HT-29 (cell line): Measurements from ENCODE around the gene BCAS4. TPM values are rescaled to one million over a fixed set of nuclear protein-coding genes. Genes with fewer than 3 reads are reported as not detected.
A peak's percentile ranks its signal among the peaks of the same experiment; 100 is the strongest.

ENCODE experiments used
- DNase-seq: peaks from one replicate; pipeline ENCODE4 v3.0.0-alpha.2; 2015; ENCODE audit warnings: low spot score
- total RNA-seq: library from RNA; depleted of rRNA; stranded (reverse); fragments of >200 nt; shearing (Covaris generic); gene quantifications from 2 replicates; pipeline ENCODE4 v1.2.3, GENCODE V29; 2014

BCAS4 gene
- total RNA-seq, 1 experiment from 2014 or later: 14.8 TPM

DNA sequence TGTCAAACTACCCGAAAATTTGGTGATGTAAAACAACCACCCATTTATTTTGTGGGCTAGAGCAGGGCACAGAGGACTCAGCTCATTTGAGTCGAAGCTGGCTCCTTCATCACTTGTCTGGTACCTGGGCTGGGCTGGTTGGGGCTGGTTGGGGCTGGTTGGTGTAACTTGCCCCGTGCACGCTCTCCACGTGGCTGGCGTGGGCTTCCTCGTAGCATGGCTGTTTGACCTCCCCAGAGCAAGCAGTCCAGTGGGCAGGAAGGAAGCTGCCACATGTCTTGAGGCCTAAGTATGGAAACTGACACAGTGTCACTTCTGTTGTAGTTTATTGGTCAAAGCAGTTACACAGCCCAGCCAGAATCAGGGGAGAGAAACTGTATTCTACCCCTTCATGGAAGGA, 27.1 kb downstream of the BCAS4 start:
- DNase-seq: no peak

DNA sequence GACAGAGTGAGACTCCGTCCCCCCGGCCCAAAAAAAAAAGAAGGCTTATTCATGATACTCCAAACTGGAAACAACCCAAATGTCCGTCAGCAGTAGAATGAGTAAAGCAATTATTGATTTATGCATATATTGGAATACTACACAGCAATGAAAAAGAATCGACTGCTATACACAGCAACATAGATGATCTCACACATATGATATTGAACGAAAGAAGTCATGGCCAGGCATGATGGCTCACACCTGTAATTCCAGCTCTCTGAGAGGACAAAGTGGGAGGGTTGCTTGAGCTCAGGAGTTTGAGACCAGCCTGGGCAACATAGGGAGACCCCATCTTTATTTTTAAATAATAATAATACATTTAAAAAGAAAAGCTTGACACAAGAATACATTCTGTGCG, 28.5 kb downstream of the BCAS4 start:
- DNase-seq: no peak

DNA sequence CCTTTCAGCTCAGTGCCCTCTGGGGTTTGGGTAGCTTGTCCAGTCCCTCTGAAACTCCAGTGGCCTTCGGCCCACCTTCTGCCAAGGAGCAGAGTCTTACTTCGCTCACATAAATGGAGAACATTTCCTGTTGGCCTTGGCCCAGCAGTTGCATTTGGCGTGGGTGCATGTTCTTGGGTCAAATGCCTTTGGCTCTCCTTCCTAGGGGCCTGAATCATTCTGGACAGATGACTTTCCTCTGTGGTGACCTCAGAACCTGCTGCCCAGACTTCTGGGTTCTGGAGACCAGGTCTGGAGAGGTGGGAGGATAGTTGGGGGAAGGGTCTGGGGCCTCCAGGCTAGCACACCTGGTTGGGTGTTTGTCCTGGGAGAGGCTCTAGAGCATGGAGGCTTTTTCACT, 29.3 kb downstream of the BCAS4 start:
- peak; percentile 39 for DNase-seq

DNA sequence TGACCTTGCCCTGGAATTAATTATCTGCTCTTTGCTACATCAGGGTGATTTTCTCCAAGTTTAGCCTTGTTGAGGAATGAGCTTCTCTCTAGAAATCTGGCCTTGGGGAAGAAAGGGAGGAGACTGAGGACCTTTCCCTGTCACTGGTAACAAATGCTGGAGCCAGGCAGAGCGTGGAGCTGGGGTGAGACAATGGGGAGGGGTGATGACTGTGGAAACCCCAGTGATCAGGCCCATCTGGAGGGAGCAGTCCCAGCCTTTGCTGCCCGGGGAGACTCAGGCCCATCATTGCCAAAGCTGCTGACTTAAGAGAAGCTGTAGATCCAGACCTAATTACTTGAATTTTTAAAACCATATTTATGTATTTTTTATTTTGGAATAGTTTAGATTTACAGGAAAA, 31.3 kb downstream of the BCAS4 start:
- DNase-seq: no peak

DNA sequence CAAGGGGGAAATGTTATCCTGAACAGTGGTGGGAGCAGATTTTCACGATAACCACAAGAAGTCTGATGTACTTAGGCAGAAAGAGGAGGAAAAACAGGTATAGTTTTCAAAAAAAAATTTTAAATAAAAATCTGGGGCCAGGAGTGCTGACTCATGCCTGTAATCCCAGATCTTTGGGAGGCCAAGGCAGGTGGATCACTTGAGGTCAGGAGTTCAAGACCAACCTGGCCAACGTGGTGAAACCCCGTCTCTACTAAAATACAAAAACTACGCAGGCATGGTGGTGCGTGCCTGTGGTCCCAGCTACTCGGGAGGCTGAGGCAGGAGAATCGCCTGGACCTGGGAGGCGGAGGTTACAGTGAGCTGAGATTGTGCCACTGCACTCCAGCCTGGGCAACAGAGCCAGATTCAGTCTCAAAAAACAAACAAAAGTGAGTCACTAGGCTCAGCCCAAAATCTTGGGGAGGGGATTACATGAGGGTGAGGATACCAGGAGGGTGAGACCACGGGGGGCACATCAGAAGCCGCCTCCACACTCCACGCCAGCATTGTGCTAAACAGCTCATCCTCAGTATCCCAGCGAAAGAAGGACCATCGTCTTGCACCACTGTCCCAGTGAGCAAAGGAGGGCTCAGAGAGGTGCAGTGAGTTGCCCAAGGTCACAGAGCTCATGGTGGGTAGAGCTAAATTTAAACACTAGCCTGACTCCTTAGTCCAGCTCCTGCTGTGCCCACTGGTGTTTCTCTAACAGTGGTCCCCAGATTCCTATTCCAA, 33.7 kb downstream of the BCAS4 start:
- no peak for DNase-seq

DNA sequence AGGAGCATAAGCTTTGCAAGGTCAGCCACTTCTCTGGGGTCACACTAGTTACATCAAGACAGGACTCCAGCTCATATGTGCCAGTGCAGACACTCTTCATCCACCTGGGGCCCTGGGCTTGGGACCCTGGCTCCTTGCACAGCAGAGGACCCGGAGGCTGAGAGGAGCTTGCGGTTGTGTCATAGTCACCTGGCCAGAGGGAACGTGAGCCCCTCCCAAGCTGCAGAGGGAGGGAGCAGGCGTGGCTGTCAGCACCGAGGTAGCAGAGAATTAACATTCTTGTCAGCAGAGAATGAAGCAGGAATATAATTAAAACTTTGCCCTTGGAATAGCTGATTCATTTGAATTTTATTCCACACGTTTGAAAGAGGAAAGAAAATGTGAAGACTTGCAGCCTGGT, 36.8 kb downstream of the BCAS4 start:
- no peak for DNase-seq

DNA sequence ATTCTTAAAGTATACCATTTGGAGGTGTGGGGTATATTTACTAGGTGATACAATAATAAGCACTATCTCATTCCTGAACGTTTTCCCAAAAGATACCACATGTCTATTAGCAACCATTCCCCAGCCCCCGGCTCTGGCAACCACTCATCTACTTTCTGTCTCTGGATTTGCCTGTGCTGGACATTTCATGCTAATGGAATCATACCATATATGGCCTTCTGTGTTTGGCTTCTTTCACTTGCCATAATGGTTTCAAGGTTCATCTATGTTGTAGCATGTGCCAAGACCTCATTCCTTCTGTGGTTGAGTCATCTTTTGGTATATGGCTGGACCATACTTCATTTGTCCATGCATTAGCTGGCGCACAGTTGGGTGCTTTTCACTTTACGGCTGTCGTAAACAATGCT, 39.7 kb downstream of the BCAS4 start:
- DNase-seq: peak; percentile 26

DNA sequence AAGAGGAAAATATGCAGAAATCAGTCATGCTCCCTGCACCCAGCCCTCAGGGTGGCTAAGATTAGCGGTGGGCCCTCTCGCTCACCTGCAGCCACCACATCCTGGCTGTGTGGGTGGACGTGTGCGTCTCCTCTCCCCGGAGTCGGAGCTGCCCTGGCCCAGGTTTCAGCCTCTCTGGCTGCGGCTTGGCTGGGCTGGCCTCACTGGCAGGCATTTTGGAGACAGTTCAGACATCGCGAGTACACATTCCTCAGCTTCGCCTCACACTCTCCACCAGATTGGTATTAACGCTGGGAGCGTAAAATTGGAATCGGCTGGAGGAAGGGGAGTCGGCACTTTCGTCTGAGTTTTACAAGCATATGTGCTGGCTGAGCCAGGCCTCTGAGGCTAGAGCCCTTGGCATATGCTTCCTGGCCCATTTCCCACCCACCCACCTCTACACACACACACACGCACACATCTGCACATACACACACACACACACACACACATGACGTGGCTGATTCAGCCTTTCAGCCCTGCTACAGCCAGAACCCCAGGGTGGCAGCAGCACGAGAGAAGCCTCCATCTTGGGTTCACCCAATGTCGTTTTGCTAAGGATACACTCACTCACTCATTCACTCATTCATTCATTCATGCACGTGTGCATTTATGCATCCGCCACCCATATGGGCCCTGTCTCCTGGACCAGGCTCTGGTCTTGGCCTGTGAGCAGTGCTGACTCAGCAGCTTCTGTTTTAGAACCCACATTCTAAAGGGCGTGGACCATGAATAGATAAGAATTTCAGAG, 42.9 kb downstream of the BCAS4 start:
- DNase-seq: no peak

DNA sequence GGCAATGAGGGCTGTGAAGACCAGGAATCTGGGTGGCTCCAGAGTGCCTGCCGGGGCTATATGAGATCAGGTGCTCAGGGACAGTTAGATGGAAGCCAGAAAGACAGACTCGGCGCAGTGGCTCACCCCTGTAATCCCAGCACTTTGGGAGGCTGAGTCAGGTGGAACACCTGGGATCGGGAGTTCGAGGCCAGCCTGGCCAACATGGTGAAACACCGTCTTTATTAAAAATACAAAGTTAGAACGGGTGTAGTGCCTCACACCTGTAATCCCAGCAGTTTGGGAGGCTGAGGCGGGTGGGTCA, 43.4 kb downstream of the BCAS4 start:
- DNase-seq: no peak

DNA sequence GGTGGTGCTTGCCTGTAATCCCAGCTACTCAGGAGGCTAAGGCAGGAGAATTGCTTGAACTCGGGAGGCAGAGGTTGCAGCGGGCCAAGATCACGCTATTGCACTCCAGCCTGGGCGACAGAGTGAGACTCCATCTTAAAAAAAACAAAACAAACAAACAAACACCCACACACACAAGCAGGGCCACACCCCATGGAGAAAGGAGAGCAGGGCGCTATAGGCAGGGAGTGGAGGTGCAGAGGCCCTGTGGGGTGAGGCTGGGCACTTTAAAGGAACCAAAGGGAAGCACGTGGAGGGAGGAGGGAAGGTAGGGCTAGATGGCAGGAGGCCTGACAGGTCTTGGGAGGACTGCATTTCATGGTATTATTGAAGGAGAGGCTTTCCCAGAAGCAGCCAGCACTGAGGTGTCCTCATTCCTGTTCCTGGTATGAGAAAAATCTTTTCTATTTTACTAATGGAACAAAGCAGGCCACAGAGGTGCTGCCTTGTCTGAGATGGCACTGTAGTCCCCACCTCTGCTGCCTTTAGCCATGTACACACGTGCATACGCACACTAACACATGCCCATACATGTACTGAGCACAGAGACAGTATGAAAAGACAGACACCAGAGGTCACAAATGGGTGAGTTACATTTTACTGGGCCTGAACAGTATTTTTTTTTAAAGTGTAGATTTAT, 44.0 kb downstream of the BCAS4 start:
- DNase-seq: no peak

DNA sequence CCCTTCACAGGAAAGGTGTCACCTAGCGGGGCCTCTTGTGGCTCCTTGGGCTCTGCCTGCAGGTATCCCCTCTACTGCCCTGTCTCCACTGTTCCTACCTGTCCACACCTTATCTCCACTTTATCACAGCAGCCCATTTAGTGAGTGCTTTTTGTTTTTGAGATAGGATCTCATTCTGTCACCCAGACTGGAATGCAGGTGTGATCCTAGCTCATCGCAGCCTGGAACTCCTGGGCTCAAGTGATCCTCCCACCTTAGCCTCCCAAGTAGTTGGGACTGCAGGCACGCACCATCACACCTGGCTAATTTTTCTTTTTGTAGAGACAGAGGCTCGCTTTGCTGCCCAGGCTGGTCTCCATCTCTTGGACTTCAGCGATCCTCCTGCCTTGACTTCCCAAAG, 48.0 kb downstream of the BCAS4 start:
- DNase-seq: no peak

DNA sequence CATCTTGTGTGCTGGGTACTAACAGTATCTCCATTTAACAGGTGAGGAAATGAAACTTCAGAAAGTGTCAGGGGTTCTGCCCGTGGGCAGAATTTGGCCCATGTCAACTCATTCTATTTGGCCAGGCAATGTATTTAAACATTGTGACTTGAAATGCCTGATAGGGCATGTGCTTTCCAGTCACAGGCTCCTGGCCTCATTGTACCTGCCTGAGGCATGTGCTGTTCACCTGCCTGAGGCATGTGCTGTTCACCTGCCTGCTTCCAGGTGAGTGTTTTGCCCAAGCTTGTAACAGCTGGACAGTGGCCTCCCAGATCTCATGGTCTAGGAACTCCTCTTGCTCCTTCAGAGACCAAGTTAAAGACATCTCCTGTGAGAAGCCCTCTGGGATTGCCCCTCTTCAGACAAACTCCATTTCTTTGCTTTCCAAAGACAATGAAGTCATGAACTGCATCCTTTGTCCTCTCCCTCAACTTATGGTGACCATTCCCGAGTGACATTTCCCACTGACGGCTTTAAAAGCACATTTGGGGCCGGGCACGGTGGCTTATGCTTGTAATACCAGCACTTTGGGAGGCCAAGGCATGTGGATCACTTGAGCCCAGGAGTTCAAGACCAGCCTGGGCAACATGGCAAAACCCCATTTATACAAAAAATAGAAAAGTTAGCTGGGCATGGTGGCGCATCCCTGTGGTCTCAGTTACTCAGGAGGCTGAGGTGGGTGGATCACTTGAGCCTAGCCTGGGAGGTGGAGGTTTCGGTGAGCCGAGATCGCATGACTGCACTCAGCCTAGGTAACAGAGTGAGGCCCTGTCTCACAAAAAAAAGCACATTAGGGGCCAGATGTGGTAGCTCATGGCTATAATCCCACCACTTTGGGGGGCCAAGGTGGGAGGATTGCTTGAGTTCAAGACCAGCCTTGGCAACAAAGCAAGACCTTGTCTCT, 48.7 kb downstream of the BCAS4 start:
- no peak for DNase-seq

DNA sequence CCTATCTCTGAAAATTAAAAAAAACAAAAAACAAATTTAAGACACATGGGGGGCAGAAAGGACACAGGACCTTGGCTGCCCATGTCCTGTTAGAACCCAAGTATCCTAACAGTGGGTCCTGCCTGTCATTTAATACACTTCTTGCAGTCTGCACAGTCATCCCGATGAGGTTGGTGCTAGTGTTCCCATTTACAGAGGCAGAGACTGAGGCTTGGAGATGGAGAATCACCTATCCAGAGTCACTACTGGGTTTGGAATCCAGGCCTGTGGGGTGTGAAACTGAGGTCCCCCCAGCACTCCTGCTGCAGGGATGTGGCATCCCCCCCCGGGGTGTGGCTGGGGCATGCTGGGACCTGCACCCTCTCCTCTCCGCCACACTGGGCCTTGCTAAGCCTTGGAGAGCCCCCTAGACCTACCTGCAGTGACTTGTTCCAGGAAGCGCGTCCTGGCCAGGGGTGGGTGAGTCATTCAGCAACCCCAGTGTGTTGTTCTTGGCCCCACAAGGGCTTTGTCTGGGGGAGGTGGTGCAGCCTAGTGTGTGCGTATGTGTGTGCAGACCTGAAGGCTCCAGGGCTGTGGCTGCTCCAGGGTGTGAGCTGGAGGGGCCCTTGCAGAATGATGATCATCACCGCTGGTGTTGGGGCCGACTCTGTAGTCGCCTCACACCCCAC, 49.7 kb downstream of the BCAS4 start:
- no peak for DNase-seq

DNA sequence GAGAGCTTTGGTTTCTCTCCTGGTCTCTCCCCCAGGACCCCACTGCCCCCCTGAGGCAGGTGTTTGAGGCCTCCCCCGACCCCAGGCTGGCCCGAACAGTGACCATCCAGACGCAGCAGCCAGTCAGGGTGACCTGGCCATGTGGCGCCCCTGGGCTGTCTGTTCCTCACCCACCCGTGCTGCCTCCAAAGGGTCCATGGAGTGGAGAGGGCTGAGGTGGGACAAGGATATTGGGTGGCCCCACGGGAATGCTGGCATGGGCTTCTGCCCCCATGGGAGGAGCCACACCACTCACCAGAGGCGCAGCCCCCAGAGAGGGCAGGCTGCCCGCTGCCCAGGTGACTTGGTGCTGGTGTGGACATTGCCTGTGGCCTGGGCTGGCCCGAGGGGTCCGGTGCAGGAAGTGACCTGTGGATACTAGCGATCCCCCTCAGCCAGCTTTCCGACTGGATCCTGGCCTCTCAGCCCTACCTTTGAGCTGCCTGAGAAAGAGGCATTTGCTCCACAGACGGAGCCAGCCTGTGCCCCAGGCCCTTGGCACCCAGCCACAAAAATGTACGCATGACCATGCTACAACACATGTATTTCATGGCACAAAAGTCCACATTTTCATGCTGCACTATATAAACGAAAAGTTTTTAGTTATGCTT, 50.8 kb downstream of the BCAS4 start:
- DNase-seq: no peak

DNA sequence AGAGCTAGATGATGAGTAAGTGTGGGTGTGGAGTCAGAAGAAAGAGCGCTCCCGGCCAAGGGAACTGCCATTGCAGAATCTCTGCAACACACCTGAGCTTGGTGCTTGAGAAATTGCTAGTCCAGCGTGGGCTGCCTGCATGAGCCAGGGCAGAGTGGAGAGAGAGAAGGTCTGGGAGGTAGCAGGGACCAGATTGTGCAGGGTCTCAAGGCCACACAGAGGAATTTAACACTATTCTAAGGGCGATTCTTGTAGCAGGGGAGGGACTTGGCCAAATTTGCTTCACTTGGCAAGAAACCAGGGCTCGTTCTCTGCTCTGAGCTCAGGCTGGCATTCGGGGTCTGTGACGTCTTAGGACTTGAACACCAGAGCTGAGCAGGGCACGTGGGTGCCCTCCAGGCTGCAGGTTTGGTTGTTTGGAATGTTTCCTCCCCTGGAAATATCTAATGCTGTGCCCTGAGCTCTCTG, 53.5 kb downstream of the BCAS4 start:
- DNase-seq: no peak

DNA sequence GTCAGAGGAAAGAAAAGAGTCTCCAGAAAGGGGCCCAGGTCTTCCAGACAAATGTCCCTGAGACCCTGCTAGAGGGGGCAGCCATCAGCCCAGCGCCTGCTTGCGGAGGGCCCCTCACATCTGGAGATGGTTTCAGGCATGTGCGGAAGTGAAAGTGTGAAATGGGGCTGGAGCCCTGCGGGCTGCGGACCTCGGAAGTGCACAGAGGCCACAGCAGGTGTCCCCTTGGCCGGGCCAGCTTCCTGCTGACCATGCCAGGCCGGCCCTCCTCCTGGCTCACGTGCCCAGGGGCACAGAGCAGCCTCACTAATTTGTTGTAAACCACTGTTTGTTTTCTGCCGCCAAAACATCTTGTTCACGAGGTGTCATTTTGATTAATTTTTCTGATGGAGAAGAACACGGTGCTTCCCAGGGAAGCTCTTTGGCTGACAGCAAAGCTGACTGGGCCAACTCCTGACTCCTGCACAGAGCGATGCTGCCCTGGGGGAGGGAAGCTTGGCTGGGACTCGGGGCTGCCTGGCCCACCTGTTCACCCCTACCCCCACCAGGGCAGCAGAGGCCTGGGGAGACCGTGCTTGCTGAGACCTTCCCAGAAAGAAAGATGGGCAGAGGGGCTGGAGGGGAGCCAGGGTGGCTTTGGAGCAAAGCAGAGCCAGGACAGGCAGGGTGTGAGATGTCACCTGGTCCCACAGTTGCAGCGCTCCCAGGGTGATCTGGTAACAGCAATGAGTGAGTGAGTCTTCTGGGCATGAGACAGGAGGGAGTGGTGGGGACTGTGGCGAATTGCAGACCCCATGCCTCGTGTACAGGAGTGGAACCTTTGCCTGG, 54.2 kb downstream of the BCAS4 start:
- no peak for DNase-seq

DNA sequence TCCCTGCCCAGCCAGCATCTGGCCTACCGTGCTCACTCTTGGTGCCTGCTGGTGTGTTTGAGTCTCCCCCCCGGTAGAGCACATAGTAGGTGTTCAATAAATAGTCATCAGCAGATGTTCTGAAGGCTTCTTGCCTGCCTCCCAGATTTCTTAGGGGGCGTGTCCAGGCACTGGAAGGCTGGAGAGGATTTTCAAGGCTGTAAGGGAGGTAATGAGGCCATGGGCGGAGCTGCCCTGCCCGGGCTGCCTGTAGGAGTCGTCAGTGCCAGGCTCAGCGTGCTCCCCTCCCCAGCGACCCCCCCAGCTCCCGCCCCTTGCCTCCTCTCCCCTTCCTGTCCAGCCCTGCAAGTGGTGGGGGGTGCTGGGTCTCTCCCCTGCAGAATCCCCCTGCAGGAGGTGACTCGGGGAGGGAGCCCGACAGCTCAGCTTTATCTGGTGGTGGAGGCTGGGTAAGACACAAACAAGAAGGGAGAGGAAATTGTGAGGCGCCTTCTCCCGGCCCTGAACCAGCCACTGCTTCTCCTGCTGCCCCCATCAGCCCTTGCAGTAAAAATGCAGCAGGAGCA, 55.9 kb downstream of the BCAS4 start:
- DNase-seq: peak; percentile 42

DNA sequence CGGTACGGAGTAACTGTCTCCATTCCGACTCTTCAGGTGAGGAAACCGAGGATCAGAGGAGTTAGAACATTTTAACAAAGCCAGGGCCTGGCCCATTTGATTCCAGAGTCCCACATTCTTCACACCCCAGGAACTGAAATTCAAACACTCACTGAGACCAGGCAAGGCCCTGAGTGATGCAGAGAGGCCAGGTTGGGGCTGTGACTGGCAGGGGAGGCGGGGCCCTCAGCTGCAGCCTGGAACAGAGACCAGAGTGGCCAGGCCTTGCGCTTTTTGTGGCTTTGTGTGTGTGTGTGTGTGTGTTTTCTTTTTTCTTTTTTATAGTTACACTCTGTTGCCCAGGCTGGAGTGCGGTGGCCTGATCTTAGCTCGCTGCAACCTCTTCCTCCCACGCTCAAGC, 57.2 kb downstream of the BCAS4 start:
- DNase-seq: no peak
